OCI-LY1 (cell line): ENCODE results near the gene PLGRKT.
"Not testable (repeated sequence)": the region's sequence is repeated elsewhere in the genome, so short reads cannot be mapped to it uniquely, and the experiment has no call there.

Experiments
- H2AFZ ChIP-seq: fragments of 200-600 bp; sonication (generic), shearing (Covaris generic); 2 replicates; pipeline ENCODE4 v1.6.0; 2014; ENCODE audit warnings: antibody characterized with exemption, mild to moderate bottlenecking, low read length
- H3F3A ChIP-seq: fragments of 200-600 bp; sonication (generic), shearing (Covaris generic); 2 replicates; pipeline ENCODE4 v1.6.0; 2014; ENCODE audit warnings: mild to moderate bottlenecking, antibody characterized with exemption, low read length, moderate library complexity; ENCODE audit not compliant: insufficient read depth
- H3K27ac ChIP-seq: fragments of 200-600 bp; sonication (generic); 2 replicates; pipeline ENCODE4 v1.5.1; 2014; ENCODE audit warnings: low read length, mixed run types, mild to moderate bottlenecking, low read depth; ENCODE audit not compliant: poor library complexity, severe bottlenecking
- H3K27me3 ChIP-seq: fragments of 200-600 bp; sonication (generic); 2 replicates; pipeline ENCODE4 v1.6.0; 2014; ENCODE audit warnings: antibody characterized with exemption, mild to moderate bottlenecking, low read length, moderate library complexity; ENCODE audit not compliant: insufficient read depth
- H3K36me3 ChIP-seq: fragments of 200-600 bp; sonication (generic); 2 replicates; pipeline ENCODE4 v1.6.1; 2014; ENCODE audit warnings: mild to moderate bottlenecking, antibody characterized with exemption, low read length, moderate library complexity, mixed read lengths; ENCODE audit not compliant: insufficient read depth
- H3K4me1 ChIP-seq: fragments of 200-600 bp; sonication (generic); 2 replicates; pipeline ENCODE4 v1.5.1; 2014; ENCODE audit warnings: mild to moderate bottlenecking, low read length, moderate library complexity; ENCODE audit not compliant: insufficient read depth, severe bottlenecking
- H3K4me2 ChIP-seq: fragments of 200-600 bp; sonication (generic), shearing (Covaris generic); 2 replicates; pipeline ENCODE4 v1.6.1; 2014; ENCODE audit warnings: low read length
- H3K4me3 ChIP-seq: fragments of 200-600 bp; sonication (generic); 2 replicates; pipeline ENCODE4 v1.5.1; 2014; ENCODE audit warnings: low read length, low read depth, mild to moderate bottlenecking, mixed read lengths; ENCODE audit not compliant: poor library complexity, severe bottlenecking
- H3K79me2 ChIP-seq: fragments of 200-600 bp; shearing (Covaris generic); 2 replicates; pipeline ENCODE4 v1.6.1; 2016; ENCODE audit warnings: mixed run types, low read length, mixed read lengths; ENCODE audit not compliant: insufficient read depth
- H3K9ac ChIP-seq: fragments of 200-600 bp; sonication (generic), shearing (Covaris generic); 2 replicates; pipeline ENCODE4 v1.6.1; 2014; ENCODE audit warnings: mild to moderate bottlenecking, low read length, mixed read lengths
- H3K9me2 ChIP-seq: fragments of 200-600 bp; sonication (generic), shearing (Covaris generic); 2 replicates; pipeline ENCODE4 v1.6.1; 2014; ENCODE audit warnings: low read depth, mild to moderate bottlenecking, low read length, mixed read lengths
- H3K9me3 ChIP-seq: fragments of 200-600 bp; shearing (Covaris generic); 2 replicates; pipeline ENCODE4 v1.6.1; 2014; ENCODE audit warnings: low read length, mixed read lengths
- H4K20me1 ChIP-seq: fragments of 200-600 bp; sonication (generic), shearing (Covaris generic); 2 replicates; pipeline ENCODE4 v1.6.0; 2016; ENCODE audit warnings: mild to moderate bottlenecking, low read length; ENCODE audit not compliant: insufficient read depth
- CTCF ChIP-seq: fragments of 200-600 bp; sonication (generic), shearing (Covaris generic); IDR thresholded peaks from 2 replicates; pipeline ENCODE4 v1.5.1; 2017; ENCODE audit warnings: mild to moderate bottlenecking, antibody characterized with exemption, low read length, moderate library complexity, mixed read lengths
- EZH2 ChIP-seq: fragments of 200-600 bp; sonication (generic), shearing (Covaris generic); IDR thresholded peaks from 2 replicates; pipeline ENCODE4 v1.8.0; 2017; ENCODE audit warnings: borderline replicate concordance, mixed run types, mild to moderate bottlenecking, antibody characterized with exemption, low read length, moderate library complexity, mixed read lengths

The PLGRKT gene

GRCh38 chr9:5480919-5481318 lies 43.2 kb upstream of the PLGRKT start:
- Histone ChIP-seq H3K4me3 (no peak overlapping the region), H3K4me2 (no peak overlapping the region), H2AFZ (no peak overlapping the region), H4K20me1 (no peaks in the 10 kb centered on the region), H3K4me1 (no peaks in the 10 kb centered on the region), H3K9ac (no peak overlapping the region), H3K36me3 (no peaks in the 10 kb centered on the region; the same call in 1 of the 2 replicates), H3K27ac (no peak overlapping the region), H3K79me2 (no peaks in the 10 kb centered on the region), H3K27me3 (no peaks in the 10 kb centered on the region), H3F3A (no peaks in the 10 kb centered on the region), H3K9me2 (no peaks in the 10 kb centered on the region), H3K9me3 (no peaks in the 10 kb centered on the region)
- no peak for TF ChIP-seq CTCF
- TF ChIP-seq EZH2: no peak

- Histone ChIP-seq H3K36me3 (no peaks in the 10 kb centered on the region; the same call in 1 of the 2 replicates), H3K27me3 (no peaks in the 10 kb centered on the region), H3K4me1 (no peaks in the 10 kb centered on the region), H3K9ac (no peak overlapping the region), H3K4me3 (no peak overlapping the region), H3K79me2 (no peaks in the 10 kb centered on the region), H3K27ac (no peak overlapping the region), H2AFZ (no peak overlapping the region), H3F3A (no peaks in the 10 kb centered on the region), H3K4me2 (no peak overlapping the region), H3K9me3 (no peaks in the 10 kb centered on the region), H3K9me2 (no peaks in the 10 kb centered on the region), H4K20me1 (no peaks in the 10 kb centered on the region)
- no peak for TF ChIP-seq EZH2
- TF ChIP-seq CTCF: no peak
These were observed 42.4 kb upstream of the PLGRKT start for GRCh38 chr9:5479994-5480694.

GRCh38 chr9:5478206-5478605 lies 40.5 kb upstream of the PLGRKT start:
- Histone ChIP-seq H2AFZ (no peak overlapping the region), H4K20me1 (no peaks in the 10 kb centered on the region), H3K4me1 (no peaks in the 10 kb centered on the region), H3K9me2 (no peaks in the 10 kb centered on the region), H3K36me3 (no peaks in the 10 kb centered on the region; the same call in 1 of the 2 replicates), H3K27ac (no peak overlapping the region), H3K4me2 (no peak overlapping the region), H3F3A (no peaks in the 10 kb centered on the region), H3K9ac (no peak overlapping the region), H3K27me3 (no peaks in the 10 kb centered on the region), H3K9me3 (no peaks in the 10 kb centered on the region), H3K4me3 (no peak overlapping the region), H3K79me2 (no peaks in the 10 kb centered on the region)
- TF ChIP-seq CTCF (no peak), EZH2 (no peak)

GRCh38 chr9:5475611-5476010 lies 37.9 kb upstream of the PLGRKT start:
- not testable (repeated sequence) for H3K4me1 ChIP-seq, H3K36me3 ChIP-seq, H3K9me2 ChIP-seq, H3K4me3 ChIP-seq, H2AFZ ChIP-seq, H4K20me1 ChIP-seq, H3K9me3 ChIP-seq, H3K79me2 ChIP-seq, H3K27ac ChIP-seq, H3K4me2 ChIP-seq, H3F3A ChIP-seq, H3K9ac ChIP-seq, H3K27me3 ChIP-seq
